OCI-M2 (cell line): ENCODE data around the gene SCPEP1.

Experiments used
- DNase-seq: peaks from one replicate; lab custom pipeline; 2025; ENCODE audit not compliant: unreplicated experiment; lab: John Stamatoyannopoulos, UW

Gene SCPEP1

GRCh38 chr17:56994009-56994792, 16.3 kb downstream of the SCPEP1 start:
- DNase-seq = no peak

GRCh38 chr17:56995766-56996165, 17.8 kb downstream of the SCPEP1 start:
- no peak for DNase-seq

- no peak for DNase-seq
Measured at GRCh38 chr17:56997313-56997712, 19.4 kb downstream of the SCPEP1 start.

- DNase-seq = no peak
Measured at GRCh38 chr17:57001541-57001940, 23.6 kb downstream of the SCPEP1 start.

GRCh38 chr17:57002904-57003303, 25.0 kb downstream of the SCPEP1 start:
- DNase-seq = no peak

- peak; percentile 28 for DNase-seq
Measured at GRCh38 chr17:57004944-57005579, 27.1 kb downstream of the SCPEP1 start.

GRCh38 chr17:57006040-57006439, 28.1 kb downstream of the SCPEP1 start:
- DNase-seq = no peak

- no peak for DNase-seq
Measured at GRCh38 chr17:57008958-57009357, 31.0 kb downstream of the SCPEP1 start.

- DNase-seq = peak; percentile 13
Measured at GRCh38 chr17:57009737-57010445, 32.0 kb downstream of the SCPEP1 start.

- no peak for DNase-seq
Measured at GRCh38 chr17:57010487-57010886, 32.6 kb downstream of the SCPEP1 start.

GRCh38 chr17:57011491-57012015, 33.6 kb downstream of the SCPEP1 start:
- no peak for DNase-seq

- no peak for DNase-seq
Measured at GRCh38 chr17:57016071-57016763, 38.3 kb downstream of the SCPEP1 start.

GRCh38 chr17:57016764-57017116, 38.8 kb downstream of the SCPEP1 start:
- no peak for DNase-seq

GRCh38 chr17:57017625-57018024, 39.7 kb downstream of the SCPEP1 start:
- DNase-seq = no peak

GRCh38 chr17:57020208-57020607, 42.3 kb downstream of the SCPEP1 start:
- DNase-seq = no peak

- no peak for DNase-seq
Measured at GRCh38 chr17:57021226-57021940, 43.5 kb downstream of the SCPEP1 start.

GRCh38 chr17:57025876-57026275, 47.9 kb downstream of the SCPEP1 start:
- DNase-seq = no peak

GRCh38 chr17:57027852-57028251, 49.9 kb downstream of the SCPEP1 start:
- DNase-seq = no peak

GRCh38 chr17:57032343-57032742, 54.4 kb downstream of the SCPEP1 start:
- DNase-seq = no peak

GRCh38 chr17:57033296-57033695, 55.4 kb downstream of the SCPEP1 start:
- DNase-seq = no peak
